PC-9 (cell line): ENCODE data around the gene SLC15A1. TPM values are rescaled to one million over a fixed set of nuclear protein-coding genes. Genes with fewer than 3 reads are reported as not detected.

ENCODE experiments used
- BruUV-seq: library from RNA; stranded (reverse); fragments of 400-500 nt; replicated peaks from 2 replicates; lab custom pipeline; 2021; lab: Mats Ljungman, UMichigan
- CTCF ChIA-PET: fragments of 300-600 bp; sonication (Branson Sonifier 250); formaldehyde crosslinking; loops from one replicate; lab custom pipeline; 2022; ENCODE audit warnings: antibody characterized with exemption; lab: Charles Lee
- POLR2A ChIA-PET: fragments of 300-600 bp; sonication (Branson Sonifier 250); formaldehyde crosslinking; loops from one replicate; lab custom pipeline; 2022; ENCODE audit warnings: antibody characterized with exemption; ENCODE audit not compliant: unreplicated experiment; lab: Charles Lee
- DNase-seq, 2 experiments: peaks; one replicate each; pipeline versions ENCODE4 v3.0.0 to v3.0.0-alpha.2; 2015 to 2022; ENCODE audit warnings: mixed read lengths in 1 of 2
- H2AFZ ChIP-seq: fragments of 200-600 bp; sonication (generic); 2 replicates; pipeline ENCODE4 v1.8.1; 2017; ENCODE audit warnings: antibody characterized with exemption
- H3F3A ChIP-seq: fragments of 200-600 bp; sonication (generic); 2 replicates; pipeline ENCODE4 v1.8.1; 2017; ENCODE audit warnings: antibody characterized with exemption, mild to moderate bottlenecking, low read depth; ENCODE audit not compliant: insufficient read depth
- H3K27ac ChIP-seq: fragments of 200-600 bp; sonication (generic); 2 replicates; pipeline ENCODE4 v1.6.1; 2016; ENCODE audit warnings: mixed run types
- H3K27me3 ChIP-seq: fragments of 200-600 bp; sonication (generic); 2 replicates; pipeline ENCODE4 v1.6.1; 2016; ENCODE audit warnings: low read depth, mixed run types; ENCODE audit not compliant: insufficient read depth
- H3K36me3 ChIP-seq: fragments of 200-600 bp; sonication (generic); 2 replicates; pipeline ENCODE4 v1.6.1; 2016; ENCODE audit warnings: low read depth, mixed run types
- H3K4me1 ChIP-seq: fragments of 200-600 bp; sonication (generic); replicated peaks from 2 replicates; pipeline ENCODE4 v1.6.1; 2016; ENCODE audit warnings: mixed run types; ENCODE audit not compliant: insufficient read depth
- H3K4me2 ChIP-seq: fragments of 200-600 bp; sonication (generic); 2 replicates; pipeline ENCODE4 v1.6.1; 2017; ENCODE audit warnings: mixed run types
- H3K4me3 ChIP-seq: fragments of 200-600 bp; sonication (generic); 2 replicates; pipeline ENCODE4 v1.6.1; 2016; ENCODE audit warnings: mixed run types
- H3K79me2 ChIP-seq: fragments of 200-600 bp; sonication (generic); 2 replicates; pipeline ENCODE4 v1.6.1; 2017; ENCODE audit warnings: low read depth, mixed run types
- H3K9me2 ChIP-seq: fragments of 200-600 bp; sonication (generic); 2 replicates; pipeline ENCODE4 v1.8.1; 2017; ENCODE audit warnings: mild to moderate bottlenecking; ENCODE audit not compliant: insufficient read depth
- H3K9me3 ChIP-seq: fragments of 200-600 bp; sonication (generic); 2 replicates; pipeline ENCODE4 v1.8.1; 2016; ENCODE audit warnings: low read depth; ENCODE audit not compliant: insufficient read depth
- H4K20me1 ChIP-seq: fragments of 200-600 bp; sonication (generic); 2 replicates; pipeline ENCODE4 v1.8.1; 2017; ENCODE audit not compliant: insufficient read depth
- CTCF ChIP-seq: fragments of 200-600 bp; sonication (generic); conservative IDR thresholded peaks from 2 replicates; pipeline ENCODE4 v1.6.1; 2017; ENCODE audit warnings: mixed run types, antibody characterized with exemption, mild to moderate bottlenecking, moderate library complexity
- EZH2 ChIP-seq: fragments of 200-600 bp; sonication (generic); IDR thresholded peaks from 2 replicates; pipeline ENCODE4 v1.8.0; 2017; ENCODE audit warnings: antibody characterized with exemption, low read depth
- intact Hi-C: fragments of 100-400 bp; cut with micrococcal nuclease; formaldehyde crosslinking; loops from one replicate; pipeline ENCODE4 v1.10.0; 2022; ENCODE audit not compliant: unreplicated experiment
- total RNA-seq: library from RNA; stranded (reverse); gene quantifications from 2 replicates; pipeline ENCODE4 v1.2.3, GENCODE V29; 2021

SLC15A1 gene
- total RNA-seq, 1 experiment from 2014 or later, result 0.55 TPM

- no peak for DNase-seq
- Histone ChIP-seq H3K9me2 (no peaks in the 10 kb centered on the region), H3F3A (no peaks in the 10 kb centered on the region), H3K9me3 (no peaks in the 10 kb centered on the region), H3K4me1 (no peaks in the 10 kb centered on the region), H3K27ac (no peak overlapping the region), H3K36me3 (peaks cover 19% of the 10 kb centered on the region; the same call in 1 of the 2 replicates), H2AFZ (no peak overlapping the region), H3K4me2 (no peak overlapping the region), H3K27me3 (no peaks in the 10 kb centered on the region), H4K20me1 (no peaks in the 10 kb centered on the region), H3K79me2 (no peaks in the 10 kb centered on the region), H3K4me3 (no peak overlapping the region)
- intact Hi-C loops, result no loop called here
- ChIA-PET CTCF (no interaction called here), POLR2A (no interaction called here)
- no TSS peak for BruUV-seq
- TF ChIP-seq EZH2, result no peak
- no peak for TF ChIP-seq CTCF
Observed at GRCh38 chr13:98798849-98799645, 46.6 kb upstream of the SLC15A1 start.

GRCh38 chr13:98797456-98797855, 45.0 kb upstream of the SLC15A1 start:
- H3K27me3 ChIP-seq, result no peaks in the 10 kb centered on the region
- ChIA-PET POLR2A (no interaction called here), CTCF (no interaction called here)
- H3F3A ChIP-seq, result no peaks in the 10 kb centered on the region
- no peak overlapping the region for H3K4me3 ChIP-seq
- no peaks in the 10 kb centered on the region for H3K9me2 ChIP-seq
- H3K9me3 ChIP-seq, result no peaks in the 10 kb centered on the region
- TF ChIP-seq EZH2 (no peak), CTCF (no peak)
- no peak overlapping the region for H3K4me2 ChIP-seq
- DNase-seq, result no peak
- H4K20me1 ChIP-seq, result no peaks in the 10 kb centered on the region
- H3K79me2 ChIP-seq, result no peaks in the 10 kb centered on the region
- no TSS peak for BruUV-seq
- H3K27ac ChIP-seq, result no peak overlapping the region
- no peaks in the 10 kb centered on the region for H3K4me1 ChIP-seq
- H3K36me3 ChIP-seq, result peaks cover 24% of the 10 kb centered on the region; the same call in 1 of the 2 replicates
- intact Hi-C loops, result no loop called here
- no peak overlapping the region for H2AFZ ChIP-seq

- POLR2A ChIA-PET, result no interaction called here
- peaks cover 24% of the 10 kb centered on the region; the same call in 1 of the 2 replicates for H3K36me3 ChIP-seq
Observed at GRCh38 chr13:98796798-98797197, 44.3 kb upstream of the SLC15A1 start.

More at GRCh38 chr13:98796798-98797197, 44.3 kb upstream of the SLC15A1 start:
- Histone ChIP-seq H3K9me3 (no peaks in the 10 kb centered on the region), H3K27me3 (no peaks in the 10 kb centered on the region), H3K27ac (no peak overlapping the region), H2AFZ (no peak overlapping the region), H3F3A (no peaks in the 10 kb centered on the region), H3K4me2 (no peak overlapping the region), H3K79me2 (no peaks in the 10 kb centered on the region), H4K20me1 (no peaks in the 10 kb centered on the region), H3K4me3 (no peak overlapping the region), H3K9me2 (no peaks in the 10 kb centered on the region), H3K4me1 (no peaks in the 10 kb centered on the region)
- intact Hi-C loops, result no loop called here
- TF ChIP-seq EZH2 (no peak), CTCF (no peak)
- CTCF ChIA-PET, result interaction anchor here (0.6 kb wide), 1 partner anchor 960 kb away, joined by 6 read pairs; no protein-coding TSS in a partner anchor
- DNase-seq, result no peak
- BruUV-seq, result no TSS peak
